HCT116 (cell line): Measurements from ENCODE around the gene CREBBP. TPM values are rescaled to one million over a fixed set of nuclear protein-coding genes. Genes with fewer than 3 reads are reported as not detected.

ENCODE experiments used
- ATAC-seq: fragments of 200-7000 bp; cut with Tn5 transposase; 2 replicates; pipeline ENCODE4 v1.9.1; 2020; ENCODE audit warnings: mild to moderate bottlenecking, moderate library complexity
- BruUV-seq: library from RNA; stranded (reverse); fragments of 400-500 nt; replicated peaks from 2 replicates; lab custom pipeline; 2021; lab: Mats Ljungman, UMichigan
- CTCF ChIA-PET: fragments of 300-600 bp; sonication (Branson Sonifier 250); formaldehyde crosslinking; loops from one replicate; lab custom pipeline; 2021; ENCODE audit warnings: antibody characterized with exemption; lab: Charles Lee
- POLR2A ChIA-PET: fragments of 300-600, 350-600 bp; sonication (Branson Sonifier 250); formaldehyde crosslinking; loops from one replicate; lab custom pipeline; 2021; ENCODE audit warnings: antibody characterized with exemption; lab: Charles Lee
- RAD21 ChIA-PET, 2 experiments: fragments of 300-600 bp; sonication (Branson Sonifier 250); formaldehyde crosslinking; loops; one replicate each; lab custom pipeline; 2023; ENCODE audit warnings: low total read pairs in 2 of 2; ENCODE audit not compliant: uncharacterized antibody in 2 of 2, unreplicated experiment in 2 of 2, low non-redundant PET in 1 of 2; lab: Charles Lee
- DNase-seq: peaks from one replicate; pipeline ENCODE4 v3.0.0-alpha.2; 2010; ENCODE audit warnings: low read depth, low spot score
- H2AFZ ChIP-seq: fragments of 200-600 bp; shearing (Covaris generic), sonication (generic); 2 replicates; pipeline ENCODE4 v1.6.1; 2017; ENCODE audit warnings: low read depth, mixed run types, mixed read lengths, antibody characterized with exemption, low read length; ENCODE audit not compliant: poor library complexity, severe bottlenecking
- H3K27ac ChIP-seq: 2 replicates; pipeline ENCODE4 v1.5.1; 2012; ENCODE audit warnings: low read depth, low read length
- H3K27me3 ChIP-seq: fragments of 200-600 bp; sonication (generic); 2 replicates; pipeline ENCODE4 v1.6.1; 2016; ENCODE audit warnings: mixed run types, low read length, mixed read lengths; ENCODE audit not compliant: insufficient read depth
- H3K36me3 ChIP-seq, 2 experiments: fragments of 200-500 bp in 1 of 2; fragments of 200-600 bp in 1 of 2; sonication (Bioruptor generic) in 1 of 2; sonication (generic) in 1 of 2; 2 replicates each; pipeline versions ENCODE4 v1.5.1 to v1.6.1; 2014 to 2016; ENCODE audit warnings: low read length in 2 of 2, inconsistent platforms in 1 of 2, mixed read lengths in 1 of 2, mixed run types in 1 of 2; ENCODE audit not compliant: insufficient read depth in 2 of 2, control insufficient read depth in 1 of 2
- H3K4me1 ChIP-seq, 2 experiments: fragments of 200-600 bp in 1 of 2; sonication (generic) in 1 of 2; 2 replicates each; pipeline versions ENCODE4 v1.5.1 to v1.6.1; 2012 to 2017; ENCODE audit warnings: low read length in 2 of 2, inconsistent platforms in 1 of 2, mild to moderate bottlenecking in 1 of 2, mixed read lengths in 1 of 2, mixed run types in 1 of 2, moderate library complexity in 1 of 2; ENCODE audit not compliant: insufficient read depth in 2 of 2, control insufficient read depth in 1 of 2
- H3K4me2 ChIP-seq: fragments of 200-600 bp; sonication (generic); 2 replicates; pipeline ENCODE4 v1.6.1; 2017; ENCODE audit warnings: mixed run types, low read length, mixed read lengths
- H3K4me3 ChIP-seq, 2 experiments: fragments of 200-600 bp in 1 of 2; sonication (generic) in 1 of 2; replicated peaks in 1 of 2; 2 replicates each; pipeline ENCODE4 v1.5.1; 2011 to 2016; ENCODE audit warnings: low read length in 2 of 2, control low read depth in 1 of 2, low read depth in 1 of 2, mild to moderate bottlenecking in 1 of 2, mixed read lengths in 1 of 2, mixed run types in 1 of 2
- H3K79me2 ChIP-seq: fragments of 200-600 bp; sonication (generic); 2 replicates; pipeline ENCODE4 v1.6.1; 2017; ENCODE audit warnings: mild to moderate bottlenecking, mixed run types, low read length, moderate library complexity, mixed read lengths; ENCODE audit not compliant: insufficient read depth
- H3K9ac ChIP-seq: fragments of 200-600 bp; sonication (generic); 2 replicates; pipeline ENCODE4 v1.6.1; 2016; ENCODE audit warnings: low read length, mixed read lengths
- H3K9me2 ChIP-seq: fragments of 200-600 bp; sonication (generic), shearing (Covaris generic); 2 replicates; pipeline ENCODE4 v1.6.1; 2017; ENCODE audit warnings: mixed run types, mild to moderate bottlenecking, moderate library complexity; ENCODE audit not compliant: insufficient read depth
- H3K9me3 ChIP-seq, 2 experiments: fragments of 200-500 bp in 1 of 2; fragments of 200-600 bp in 1 of 2; sonication (Bioruptor generic) in 1 of 2; sonication (generic) in 1 of 2; 2 replicates each; pipeline ENCODE4 v1.6.1; 2014 to 2017; ENCODE audit warnings: low read length in 2 of 2, mixed read lengths in 2 of 2, inconsistent platforms in 1 of 2, low read depth in 1 of 2, mild to moderate bottlenecking in 1 of 2, mixed run types in 1 of 2, moderate library complexity in 1 of 2; ENCODE audit not compliant: control insufficient read depth in 1 of 2, insufficient read depth in 1 of 2
- H4K20me1 ChIP-seq: fragments of 200-600 bp; sonication (generic), shearing (Covaris generic); 2 replicates; pipeline ENCODE4 v1.6.1; 2017; ENCODE audit warnings: mixed run types, mild to moderate bottlenecking, moderate library complexity; ENCODE audit not compliant: insufficient read depth
- ATF3 ChIP-seq: IDR thresholded peaks from 2 replicates; pipeline ENCODE4 v1.6.1; 2012
- CTCF ChIP-seq, 3 experiments: fragments of 200-600 bp in 1 of 3; sonication (generic) in 1 of 3; IDR thresholded peaks in 2 of 3; conservative IDR thresholded peaks in 1 of 3; 2 replicates each; pipeline ENCODE4 v1.5.1; 2012 to 2017; ENCODE audit warnings: low read depth in 2 of 3, low read length in 2 of 3, antibody characterized with exemption in 1 of 3, borderline replicate concordance in 1 of 3, control low read depth in 1 of 3, mild to moderate bottlenecking in 1 of 3, mixed read lengths in 1 of 3, mixed run types in 1 of 3, moderate library complexity in 1 of 3; ENCODE audit not compliant: insufficient read depth in 1 of 3
- EGR1 ChIP-seq: IDR thresholded peaks from 2 replicates; pipeline ENCODE4 v1.6.1; 2012; ENCODE audit warnings: low read depth
- EZH2 ChIP-seq: fragments of 200-600 bp; sonication (generic); IDR thresholded peaks from 2 replicates; pipeline ENCODE4 v1.6.1; 2017; ENCODE audit warnings: antibody characterized with exemption, mixed run types
- EZH2phosphoT487 ChIP-seq: fragments of 200-600 bp; IDR thresholded peaks from 2 replicates; pipeline ENCODE4 v1.6.1; 2018; ENCODE audit warnings: antibody characterized with exemption, borderline replicate concordance
- FOSL1 ChIP-seq: IDR thresholded peaks from 2 replicates; pipeline ENCODE4 v1.6.1; 2012; ENCODE audit warnings: low read depth
- JUND ChIP-seq: IDR thresholded peaks from 2 replicates; pipeline ENCODE4 v1.6.1; 2012
- MAX ChIP-seq: IDR thresholded peaks from 2 replicates; pipeline ENCODE4 v1.6.1; 2012
- POLR2A ChIP-seq: IDR thresholded peaks from 2 replicates; pipeline ENCODE4 v1.7.0; 2011; ENCODE audit warnings: borderline replicate concordance; ENCODE audit not compliant: insufficient read depth, insufficient read length; ENCODE audit errors: extremely low read depth
- POLR2AphosphoS5 ChIP-seq: IDR thresholded peaks from 2 replicates; pipeline ENCODE4 v1.6.1; 2011; ENCODE audit warnings: mild to moderate bottlenecking, low read depth, low read length, moderate library complexity
- RAD21 ChIP-seq: IDR thresholded peaks from 2 replicates; pipeline ENCODE4 v1.6.1; 2012; ENCODE audit warnings: low read depth, mild to moderate bottlenecking
- TCF7L2 ChIP-seq: IDR thresholded peaks from 2 replicates; pipeline ENCODE4 v1.7.0; 2011; ENCODE audit warnings: borderline replicate concordance, inconsistent platforms; ENCODE audit not compliant: insufficient read depth, insufficient read length; ENCODE audit errors: extremely low read depth
- ZFX ChIP-seq: fragments of 450-650 bp; IDR thresholded peaks from 2 replicates; pipeline ENCODE4 v1.6.1; 2017
- ZNF274 ChIP-seq: fragments of 200-500 bp; sonication (Bioruptor generic); IDR thresholded peaks from 2 replicates; pipeline ENCODE4 v1.6.1; 2014; ENCODE audit warnings: mild to moderate bottlenecking, low read depth, low read length, inconsistent platforms
- intact Hi-C: fragments of 100-400 bp; cut with micrococcal nuclease; formaldehyde crosslinking; loops from 2 replicates; pipeline ENCODE4 v1.10.0; 2022
- total RNA-seq: library from RNA; stranded (reverse); gene quantifications from one replicate; pipeline ENCODE4 v1.2.1, GENCODE V29; 2021; ENCODE audit not compliant: unreplicated experiment
- TF ChIP-seq, protein P1 (sequence below): IDR thresholded peaks from 2 replicates; pipeline ENCODE4 v1.6.1; 2012; ENCODE audit warnings: low read depth
- TF ChIP-seq, protein P2 (sequence below): IDR thresholded peaks from 2 replicates; pipeline ENCODE4 v1.6.1; 2011; ENCODE audit warnings: mild to moderate bottlenecking, low read length, moderate library complexity; ENCODE audit not compliant: insufficient replicate concordance; ENCODE audit errors: extremely low read depth

The CREBBP gene
- total RNA-seq, 1 experiment from 2014 or later = 42.7 TPM

DNA sequence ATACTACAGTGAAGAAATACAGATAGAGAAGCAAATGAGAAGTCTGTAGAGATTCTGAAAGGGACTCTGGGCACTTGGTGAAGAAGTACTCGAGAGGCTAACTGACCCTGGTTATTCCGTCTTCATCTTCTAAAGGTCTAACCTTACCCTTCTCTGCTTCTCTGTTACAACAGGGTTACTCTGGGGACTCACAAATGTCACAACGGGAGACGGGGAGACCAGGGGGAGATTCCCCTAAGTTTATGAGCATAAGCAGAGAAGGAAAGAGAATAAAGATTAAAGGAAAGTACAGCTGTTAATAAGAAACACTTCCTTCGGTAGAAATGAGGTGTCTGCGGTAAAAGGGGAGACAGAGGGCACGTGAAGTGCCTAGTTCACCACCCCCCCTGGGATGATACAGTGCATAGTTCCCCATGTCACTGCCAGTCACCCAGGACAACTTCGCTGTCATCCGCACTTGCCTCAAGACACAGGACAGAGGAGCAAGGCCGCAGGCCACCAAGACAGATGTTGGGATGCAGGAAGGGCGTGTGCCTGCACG lies 88.0 kb downstream of the CREBBP start:
- Histone ChIP-seq H3K27ac (no peak overlapping the region), H3K36me3 (peaks cover 8 to 9% of the 10 kb centered on the region in 2 experiments; a peak in 3 of 4 replicates), H3K9me2 (no peaks in the 10 kb centered on the region), H3K4me3 (no peak overlapping the region), H2AFZ (no peak overlapping the region), H3K9me3 (no peaks in the 10 kb centered on the region), H3K27me3 (no peaks in the 10 kb centered on the region), H3K79me2 (peaks cover 50% of the 10 kb centered on the region), H3K4me2 (no peak overlapping the region), H3K4me1 (no peaks in the 10 kb centered on the region), H4K20me1 (0 out of 2 replicates have a peak, but pooled peaks cover 3% of the 10 kb centered on the region), H3K9ac (no peak overlapping the region)
- ATAC-seq (no peak), DNase-seq (no peak)
- RAD21 ChIA-PET = no interaction called here
- POLR2A ChIA-PET = no interaction called here
- no peak for TF ChIP-seq JUND
- TF ChIP-seq RAD21 = no peak
- no peak for TF ChIP-seq EZH2phosphoT487
- TF ChIP-seq ZNF274 = no peak
- TF ChIP-seq, protein P1, sequence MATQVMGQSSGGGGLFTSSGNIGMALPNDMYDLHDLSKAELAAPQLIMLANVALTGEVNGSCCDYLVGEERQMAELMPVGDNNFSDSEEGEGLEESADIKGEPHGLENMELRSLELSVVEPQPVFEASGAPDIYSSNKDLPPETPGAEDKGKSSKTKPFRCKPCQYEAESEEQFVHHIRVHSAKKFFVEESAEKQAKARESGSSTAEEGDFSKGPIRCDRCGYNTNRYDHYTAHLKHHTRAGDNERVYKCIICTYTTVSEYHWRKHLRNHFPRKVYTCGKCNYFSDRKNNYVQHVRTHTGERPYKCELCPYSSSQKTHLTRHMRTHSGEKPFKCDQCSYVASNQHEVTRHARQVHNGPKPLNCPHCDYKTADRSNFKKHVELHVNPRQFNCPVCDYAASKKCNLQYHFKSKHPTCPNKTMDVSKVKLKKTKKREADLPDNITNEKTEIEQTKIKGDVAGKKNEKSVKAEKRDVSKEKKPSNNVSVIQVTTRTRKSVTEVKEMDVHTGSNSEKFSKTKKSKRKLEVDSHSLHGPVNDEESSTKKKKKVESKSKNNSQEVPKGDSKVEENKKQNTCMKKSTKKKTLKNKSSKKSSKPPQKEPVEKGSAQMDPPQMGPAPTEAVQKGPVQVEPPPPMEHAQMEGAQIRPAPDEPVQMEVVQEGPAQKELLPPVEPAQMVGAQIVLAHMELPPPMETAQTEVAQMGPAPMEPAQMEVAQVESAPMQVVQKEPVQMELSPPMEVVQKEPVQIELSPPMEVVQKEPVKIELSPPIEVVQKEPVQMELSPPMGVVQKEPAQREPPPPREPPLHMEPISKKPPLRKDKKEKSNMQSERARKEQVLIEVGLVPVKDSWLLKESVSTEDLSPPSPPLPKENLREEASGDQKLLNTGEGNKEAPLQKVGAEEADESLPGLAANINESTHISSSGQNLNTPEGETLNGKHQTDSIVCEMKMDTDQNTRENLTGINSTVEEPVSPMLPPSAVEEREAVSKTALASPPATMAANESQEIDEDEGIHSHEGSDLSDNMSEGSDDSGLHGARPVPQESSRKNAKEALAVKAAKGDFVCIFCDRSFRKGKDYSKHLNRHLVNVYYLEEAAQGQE = no peak
- TF ChIP-seq MAX = no peak
- no peak for TF ChIP-seq FOSL1
- TF ChIP-seq ATF3 = no peak
- no peak for TF ChIP-seq EZH2
- TF ChIP-seq TCF7L2 = no peak
- TF ChIP-seq EGR1 = no peak
- no peak for TF ChIP-seq POLR2A
- no peak for TF ChIP-seq ZFX
- no peak for TF ChIP-seq CTCF (IDR thresholded peaks at IDR 0.05 in 2 of 3, conservative IDR thresholded peaks at IDR 0.05 in 1 of 3; ENCODE audit: borderline replicate concordance in 1 of 3, insufficient read depth in 1 of 3, low read depth in 2 of 3, low read length in 2 of 3)
- TF ChIP-seq POLR2AphosphoS5 = no peak
- TF ChIP-seq, protein P2, sequence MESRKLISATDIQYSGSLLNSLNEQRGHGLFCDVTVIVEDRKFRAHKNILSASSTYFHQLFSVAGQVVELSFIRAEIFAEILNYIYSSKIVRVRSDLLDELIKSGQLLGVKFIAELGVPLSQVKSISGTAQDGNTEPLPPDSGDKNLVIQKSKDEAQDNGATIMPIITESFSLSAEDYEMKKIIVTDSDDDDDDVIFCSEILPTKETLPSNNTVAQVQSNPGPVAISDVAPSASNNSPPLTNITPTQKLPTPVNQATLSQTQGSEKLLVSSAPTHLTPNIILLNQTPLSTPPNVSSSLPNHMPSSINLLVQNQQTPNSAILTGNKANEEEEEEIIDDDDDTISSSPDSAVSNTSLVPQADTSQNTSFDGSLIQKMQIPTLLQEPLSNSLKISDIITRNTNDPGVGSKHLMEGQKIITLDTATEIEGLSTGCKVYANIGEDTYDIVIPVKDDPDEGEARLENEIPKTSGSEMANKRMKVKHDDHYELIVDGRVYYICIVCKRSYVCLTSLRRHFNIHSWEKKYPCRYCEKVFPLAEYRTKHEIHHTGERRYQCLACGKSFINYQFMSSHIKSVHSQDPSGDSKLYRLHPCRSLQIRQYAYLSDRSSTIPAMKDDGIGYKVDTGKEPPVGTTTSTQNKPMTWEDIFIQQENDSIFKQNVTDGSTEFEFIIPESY = no peak
- BruUV-seq = no TSS peak
- CTCF ChIA-PET = no interaction called here
- intact Hi-C loops = no loop called here
